MM.1S (cell line): ENCODE results near the gene ITPKA.
A peak's percentile ranks its signal among the peaks of the same experiment; 100 is the strongest.

ENCODE experiments used
- DNase-seq: peaks from one replicate; pipeline ENCODE4 v3.0.0-alpha.2; 2015
- H2AFZ ChIP-seq: fragments of 300-600 bp; sonication (generic); 2 replicates; pipeline ENCODE4 v1.6.0; 2016; ENCODE audit warnings: antibody characterized with exemption, low read length
- H3F3A ChIP-seq: fragments of 300-600 bp; sonication (generic); 2 replicates; pipeline ENCODE4 v1.6.1; 2016; ENCODE audit warnings: mild to moderate bottlenecking, antibody characterized with exemption, low read length, moderate library complexity, mixed read lengths; ENCODE audit not compliant: insufficient read depth
- H3K27ac ChIP-seq: fragments of 300-600 bp; sonication (generic); 2 replicates; pipeline ENCODE4 v1.5.1; 2016; ENCODE audit warnings: mild to moderate bottlenecking, low read length
- H3K27me3 ChIP-seq: fragments of 300-600 bp; sonication (generic); replicated peaks from 2 replicates; pipeline ENCODE4 v1.6.0; 2016; ENCODE audit warnings: low read length; ENCODE audit not compliant: insufficient read depth
- H3K36me3 ChIP-seq: fragments of 300-600 bp; sonication (generic); replicated peaks from 2 replicates; pipeline ENCODE4 v1.6.1; 2016; ENCODE audit warnings: mild to moderate bottlenecking, low read length, mixed read lengths; ENCODE audit not compliant: insufficient read depth
- H3K4me1 ChIP-seq: fragments of 300-600 bp; sonication (generic); 2 replicates; pipeline ENCODE4 v1.6.1; 2016; ENCODE audit warnings: low read length, mixed read lengths
- H3K4me2 ChIP-seq: fragments of 300-600 bp; sonication (generic); 2 replicates; pipeline ENCODE4 v1.6.0; 2016; ENCODE audit warnings: low read depth, low read length
- H3K4me3 ChIP-seq: fragments of 300-600 bp; sonication (generic); 2 replicates; pipeline ENCODE4 v1.5.1; 2016; ENCODE audit warnings: low read length, mixed read lengths
- H3K79me2 ChIP-seq: fragments of 300-600 bp; sonication (generic); 2 replicates; pipeline ENCODE4 v1.6.1; 2016; ENCODE audit warnings: mixed run types, low read length, mixed read lengths
- H3K9ac ChIP-seq: fragments of 300-600 bp; sonication (generic); 2 replicates; pipeline ENCODE4 v1.6.1; 2016; ENCODE audit warnings: low read length, mixed read lengths
- H3K9me2 ChIP-seq: fragments of 300-600 bp; sonication (generic); replicated peaks from 2 replicates; pipeline ENCODE4 v1.6.1; 2016; ENCODE audit warnings: mild to moderate bottlenecking, low read length, mixed read lengths; ENCODE audit not compliant: insufficient read depth
- H3K9me3 ChIP-seq: fragments of 300-600 bp; sonication (generic); replicated peaks from 2 replicates; pipeline ENCODE4 v1.6.1; 2016; ENCODE audit warnings: mild to moderate bottlenecking, low read length, mixed read lengths; ENCODE audit not compliant: insufficient read depth
- H4K20me1 ChIP-seq: fragments of 300-600 bp; sonication (generic); 2 replicates; pipeline ENCODE4 v1.6.1; 2016; ENCODE audit warnings: mild to moderate bottlenecking, low read length, moderate library complexity, mixed read lengths; ENCODE audit not compliant: insufficient read depth
- EZH2 ChIP-seq: fragments of 300-600 bp; sonication (generic); optimal IDR thresholded peaks from 2 replicates; pipeline ENCODE3; 2017; ENCODE audit warnings: low read depth, mild to moderate bottlenecking, antibody characterized with exemption, low read length, mixed read lengths
- EZH2phosphoT487 ChIP-seq: fragments of 300-600 bp; sonication (generic); IDR thresholded peaks from 2 replicates; pipeline ENCODE4 v1.6.1; 2018; ENCODE audit warnings: antibody characterized with exemption, low read length
- TF ChIP-seq, protein P1 (sequence below): fragments of 300-600 bp; sonication (generic); IDR thresholded peaks from 2 replicates; pipeline ENCODE4 v1.5.1; 2016; ENCODE audit warnings: antibody characterized with exemption, low read length, mixed read lengths

The ITPKA gene

DNA sequence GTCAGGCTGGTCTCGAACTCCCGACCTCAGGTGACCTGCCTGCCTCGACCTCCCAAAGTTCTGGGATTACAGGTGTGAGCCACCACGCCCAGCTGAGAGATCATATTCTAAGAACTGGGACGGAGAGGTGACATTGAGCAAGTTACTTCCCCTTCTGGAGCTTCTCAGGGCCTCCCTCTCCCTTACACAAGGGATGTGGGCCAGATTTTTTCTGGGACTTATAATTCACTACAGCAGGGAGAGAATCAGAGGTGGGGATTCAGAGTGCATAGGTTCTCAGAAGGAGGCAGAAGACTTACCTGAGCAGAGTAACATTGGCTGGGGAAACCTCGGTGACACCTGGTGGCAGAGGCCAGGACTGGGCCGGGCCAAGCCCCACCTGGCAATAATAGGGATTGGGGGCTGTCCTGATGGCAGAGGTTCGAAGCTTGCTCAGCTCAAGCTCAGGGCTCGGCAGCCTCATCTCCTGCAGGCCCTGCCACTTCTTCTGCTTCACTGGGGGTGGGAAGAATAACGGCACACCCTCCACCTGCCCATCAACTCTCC lies 13.2 kb downstream of the ITPKA start:
- no peak overlapping the region for H3K4me2 ChIP-seq
- peaks cover under 1% of the 10 kb centered on the region; the same call in 1 of the 2 replicates for H3K27me3 ChIP-seq
- no peak overlapping the region for H2AFZ ChIP-seq
- no peaks in the 10 kb centered on the region for H3K79me2 ChIP-seq
- no peak for DNase-seq
- H3K4me3 ChIP-seq: no peak overlapping the region
- H3K9me2 ChIP-seq: no peaks in the 10 kb centered on the region
- H3F3A ChIP-seq: no peaks in the 10 kb centered on the region
- H4K20me1 ChIP-seq: no peaks in the 10 kb centered on the region
- H3K36me3 ChIP-seq: no peaks in the 10 kb centered on the region
- no peaks in the 10 kb centered on the region for H3K9me3 ChIP-seq
- no peak for TF ChIP-seq EZH2
- no peak for TF ChIP-seq EZH2phosphoT487
- TF ChIP-seq, protein P1, sequence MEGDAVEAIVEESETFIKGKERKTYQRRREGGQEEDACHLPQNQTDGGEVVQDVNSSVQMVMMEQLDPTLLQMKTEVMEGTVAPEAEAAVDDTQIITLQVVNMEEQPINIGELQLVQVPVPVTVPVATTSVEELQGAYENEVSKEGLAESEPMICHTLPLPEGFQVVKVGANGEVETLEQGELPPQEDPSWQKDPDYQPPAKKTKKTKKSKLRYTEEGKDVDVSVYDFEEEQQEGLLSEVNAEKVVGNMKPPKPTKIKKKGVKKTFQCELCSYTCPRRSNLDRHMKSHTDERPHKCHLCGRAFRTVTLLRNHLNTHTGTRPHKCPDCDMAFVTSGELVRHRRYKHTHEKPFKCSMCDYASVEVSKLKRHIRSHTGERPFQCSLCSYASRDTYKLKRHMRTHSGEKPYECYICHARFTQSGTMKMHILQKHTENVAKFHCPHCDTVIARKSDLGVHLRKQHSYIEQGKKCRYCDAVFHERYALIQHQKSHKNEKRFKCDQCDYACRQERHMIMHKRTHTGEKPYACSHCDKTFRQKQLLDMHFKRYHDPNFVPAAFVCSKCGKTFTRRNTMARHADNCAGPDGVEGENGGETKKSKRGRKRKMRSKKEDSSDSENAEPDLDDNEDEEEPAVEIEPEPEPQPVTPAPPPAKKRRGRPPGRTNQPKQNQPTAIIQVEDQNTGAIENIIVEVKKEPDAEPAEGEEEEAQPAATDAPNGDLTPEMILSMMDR: peak; percentile 21
- H3K9ac ChIP-seq: no peak overlapping the region
- H3K27ac ChIP-seq: no peak overlapping the region
- no peaks in the 10 kb centered on the region for H3K4me1 ChIP-seq

DNA sequence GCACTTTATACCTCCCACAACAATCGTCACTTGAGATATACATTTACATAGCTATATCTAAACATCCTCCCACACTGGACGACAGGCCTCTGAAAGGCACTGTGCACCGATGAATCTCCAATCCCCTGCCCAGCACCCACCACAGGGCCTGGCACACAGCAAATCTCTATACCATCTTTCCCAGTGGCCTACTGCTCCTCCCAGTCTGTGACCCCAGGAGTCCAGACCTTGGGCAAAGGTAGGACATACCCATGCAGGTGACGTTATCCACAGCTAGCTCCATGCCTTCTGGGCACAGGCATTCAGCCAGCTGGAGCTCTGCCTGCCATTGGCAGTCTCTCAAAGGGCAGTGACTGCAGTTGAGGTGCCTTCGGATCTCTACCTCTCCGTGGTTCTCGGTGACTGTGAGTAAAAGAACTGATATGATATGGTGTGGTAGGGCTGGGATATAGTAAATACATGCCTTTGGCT lies 14.2 kb downstream of the ITPKA start:
- Histone ChIP-seq H3K36me3 (no peaks in the 10 kb centered on the region), H3K27me3 (peaks cover 11% of the 10 kb centered on the region), H3K4me1 (no peaks in the 10 kb centered on the region), H3K4me3 (no peak overlapping the region), H3K9ac (no peak overlapping the region), H4K20me1 (no peaks in the 10 kb centered on the region), H2AFZ (no peak overlapping the region), H3K4me2 (no peak overlapping the region), H3K79me2 (no peaks in the 10 kb centered on the region), H3K27ac (no peak overlapping the region), H3F3A (no peaks in the 10 kb centered on the region), H3K9me3 (no peaks in the 10 kb centered on the region), H3K9me2 (no peaks in the 10 kb centered on the region)
- no peak for DNase-seq
- TF ChIP-seq EZH2 (no peak), EZH2phosphoT487 (no peak)
- TF ChIP-seq, protein P1: no peak

DNA sequence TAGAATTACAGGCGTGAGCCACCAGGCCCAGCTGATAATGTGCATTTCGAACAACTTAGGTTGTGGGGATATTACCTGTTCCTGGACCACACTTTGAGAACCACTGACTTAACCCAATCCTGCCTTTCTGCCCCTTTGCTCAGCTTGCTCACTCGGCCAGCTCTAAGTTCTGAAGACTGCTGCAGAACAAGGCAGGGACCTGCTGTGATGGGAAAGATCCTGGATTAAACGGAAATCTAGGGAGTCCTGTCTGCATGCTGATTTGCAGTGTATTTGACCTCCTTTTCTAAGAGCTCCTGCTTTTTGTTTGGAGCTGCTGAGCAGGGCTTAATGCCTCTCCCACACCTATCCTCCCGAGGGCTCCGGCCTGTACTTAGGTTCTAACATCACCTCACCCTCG lies 17.1 kb downstream of the ITPKA start:
- Histone ChIP-seq H3K27me3 (peaks cover 12% of the 10 kb centered on the region), H3K9me3 (no peaks in the 10 kb centered on the region), H3F3A (no peaks in the 10 kb centered on the region), H4K20me1 (no peaks in the 10 kb centered on the region), H3K9ac (no peak overlapping the region), H3K9me2 (no peaks in the 10 kb centered on the region), H3K4me2 (no peak overlapping the region), H2AFZ (no peak overlapping the region), H3K4me1 (no peaks in the 10 kb centered on the region), H3K36me3 (no peaks in the 10 kb centered on the region), H3K4me3 (no peak overlapping the region), H3K27ac (no peak overlapping the region), H3K79me2 (no peaks in the 10 kb centered on the region)
- no peak for DNase-seq
- TF ChIP-seq, protein P1: no peak
- TF ChIP-seq EZH2phosphoT487: no peak
- TF ChIP-seq EZH2: no peak
